GOT3 (cell line): ENCODE results near the gene MCFD2.

ENCODE experiments used
- DNase-seq: peaks from one replicate; lab custom pipeline; 2025; ENCODE audit warnings: mixed read lengths; lab: John Stamatoyannopoulos, UW

The MCFD2 gene

DNA sequence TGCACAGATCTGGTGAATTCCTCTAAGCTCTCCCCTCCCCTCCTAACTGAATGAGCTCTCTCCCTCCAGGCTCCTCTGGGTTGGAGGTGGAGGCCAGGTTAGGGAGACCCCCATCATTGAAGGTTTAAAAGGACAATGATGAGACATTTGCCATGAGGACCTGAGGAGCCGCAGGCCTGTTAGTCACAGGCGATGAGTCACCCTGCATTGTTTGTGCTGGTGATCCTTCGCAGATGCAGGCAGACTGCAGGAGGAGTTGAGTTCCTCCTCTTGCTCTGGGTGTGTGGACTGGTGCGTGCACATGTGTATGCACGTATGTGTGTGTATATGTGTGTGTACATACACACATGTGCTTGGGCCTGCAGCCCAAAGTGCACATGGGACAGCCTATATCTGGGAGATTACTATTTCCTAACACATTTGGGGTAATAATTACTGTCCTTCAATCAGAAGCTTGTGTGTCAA lies 42.0 kb downstream of the MCFD2 start:
- DNase-seq, result peak; percentile 56

DNA sequence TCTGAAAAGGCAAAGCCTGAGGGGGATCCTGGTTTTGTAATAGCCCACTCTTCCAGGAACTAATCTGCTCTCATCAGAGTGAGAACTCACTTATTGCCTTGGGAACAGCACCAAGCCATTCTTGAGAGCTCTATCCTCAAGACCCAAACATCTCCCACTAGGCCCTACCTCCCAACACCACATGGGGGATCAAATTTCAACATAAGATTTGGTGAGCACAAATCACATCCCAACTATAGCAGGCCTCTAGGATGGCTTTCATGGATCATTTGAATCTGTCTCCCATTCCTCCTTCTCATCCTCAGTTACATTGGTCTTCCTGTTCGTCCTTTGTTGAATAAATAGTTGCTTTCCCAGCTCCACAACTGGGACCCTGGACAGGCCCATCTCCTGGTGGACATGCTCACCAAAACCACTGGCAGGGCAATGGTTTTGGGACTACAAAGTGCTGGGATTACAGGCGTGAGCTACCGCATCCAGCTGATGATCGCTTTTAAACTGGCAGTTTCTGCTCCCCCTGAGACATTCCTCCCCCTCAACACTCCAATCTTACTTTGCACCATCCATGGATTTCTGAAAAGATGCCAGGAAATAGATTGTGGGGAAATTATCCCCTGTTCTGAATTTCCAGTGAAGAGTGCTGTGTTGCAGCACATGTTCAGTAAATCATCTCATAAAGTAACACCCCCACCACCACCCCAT lies 42.6 kb downstream of the MCFD2 start:
- DNase-seq, result no peak

DNA sequence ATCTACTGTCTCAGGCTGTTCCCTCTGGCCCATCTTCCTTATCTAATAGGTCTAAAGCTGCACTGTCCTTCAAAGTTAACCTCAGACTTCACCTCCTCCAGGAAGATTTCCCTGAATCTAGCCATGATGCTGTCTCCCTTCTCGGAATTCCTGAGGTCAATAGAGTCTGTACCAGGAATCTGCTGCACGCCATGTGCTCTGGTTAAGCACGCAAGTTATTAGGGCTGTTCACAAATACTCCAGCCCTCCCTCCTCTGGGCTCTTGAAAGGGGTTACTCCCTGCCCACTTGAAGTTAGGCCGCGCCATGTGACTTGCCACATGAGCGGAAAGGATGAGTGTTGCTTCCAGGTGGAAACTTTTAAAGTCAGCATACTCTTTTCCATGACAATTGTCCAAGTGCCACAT lies 43.6 kb downstream of the MCFD2 start:
- no peak for DNase-seq

DNA sequence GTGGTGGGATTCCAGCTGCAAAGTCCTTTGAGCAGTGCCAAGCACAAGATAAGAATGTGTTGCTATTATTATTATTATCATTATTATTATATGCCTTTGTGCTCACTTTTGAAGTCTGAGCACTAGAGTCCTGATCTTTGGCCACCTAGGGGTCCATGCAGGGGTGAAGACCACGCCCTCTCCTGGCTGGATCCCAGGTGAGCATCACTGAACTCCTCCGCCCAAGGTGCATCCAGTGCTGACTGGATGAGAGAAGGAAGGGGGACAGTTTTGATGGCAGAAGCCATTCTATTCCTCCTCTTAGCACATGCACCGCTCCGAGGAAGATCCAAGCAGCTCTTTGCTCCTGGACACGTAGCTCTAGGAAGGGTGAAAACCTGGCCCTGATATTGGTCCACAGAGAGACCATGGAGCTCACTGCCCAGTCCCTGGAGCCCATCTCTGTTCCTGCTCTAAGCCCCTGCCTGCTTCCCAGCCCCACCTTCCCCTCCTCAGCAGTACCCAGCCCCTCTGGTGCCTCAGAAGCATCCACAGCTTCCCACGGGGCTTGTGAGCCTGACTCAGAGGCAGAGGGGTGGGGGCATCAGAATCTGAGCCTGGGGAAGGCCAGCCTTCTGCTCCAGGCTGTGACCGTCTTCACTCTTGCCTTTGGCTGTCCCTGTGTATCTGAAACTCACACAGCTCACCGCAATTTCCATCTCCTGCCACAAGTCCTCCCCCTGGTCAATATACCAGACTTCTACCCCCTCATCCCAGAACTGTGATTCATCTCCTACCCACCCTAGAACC lies 45.4 kb downstream of the MCFD2 start:
- DNase-seq, result no peak

DNA sequence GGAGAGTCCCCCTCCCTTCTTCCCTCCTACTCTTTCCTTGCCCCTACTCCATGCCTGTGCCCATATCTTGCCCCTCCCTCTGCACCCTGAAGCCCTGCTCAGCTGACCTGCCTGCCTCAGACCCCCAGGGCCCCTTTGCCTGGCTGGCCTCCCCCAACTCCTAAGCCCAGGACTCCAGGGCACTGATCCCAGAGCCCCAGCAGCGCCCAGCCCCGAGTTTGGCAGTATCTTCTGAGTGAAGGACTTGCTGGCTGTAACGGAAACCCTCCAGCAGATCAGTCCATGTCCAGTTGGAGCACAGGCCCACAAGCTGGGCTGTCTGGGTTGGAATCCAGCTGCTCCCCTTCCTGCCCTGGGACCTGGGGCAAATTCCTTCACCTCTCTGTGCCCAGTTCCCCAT lies 46.0 kb downstream of the MCFD2 start:
- no peak for DNase-seq

DNA sequence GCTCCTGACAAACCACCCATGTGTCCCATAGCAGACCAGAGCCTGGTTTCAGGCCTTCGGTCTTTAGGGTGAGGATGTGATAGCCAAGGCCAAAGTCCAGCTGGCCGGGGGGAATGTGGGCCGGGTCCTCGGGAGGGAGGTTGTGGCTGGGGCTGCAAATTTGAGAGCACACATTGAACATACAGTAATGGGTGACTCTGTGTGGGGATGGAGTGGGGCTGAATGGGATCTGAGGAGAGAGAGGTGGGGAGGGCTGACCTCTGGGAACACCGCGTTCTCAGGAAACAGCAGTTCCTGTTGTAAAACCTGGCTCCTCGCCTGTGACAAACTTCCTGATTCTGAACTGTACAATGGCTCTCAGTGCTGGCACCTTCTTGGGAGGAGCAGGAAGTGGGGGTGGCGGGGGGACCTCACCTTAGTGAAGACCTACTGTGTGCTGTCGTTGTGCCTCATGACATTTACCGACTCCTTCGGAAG lies 48.8 kb downstream of the MCFD2 start:
- DNase-seq, result no peak

DNA sequence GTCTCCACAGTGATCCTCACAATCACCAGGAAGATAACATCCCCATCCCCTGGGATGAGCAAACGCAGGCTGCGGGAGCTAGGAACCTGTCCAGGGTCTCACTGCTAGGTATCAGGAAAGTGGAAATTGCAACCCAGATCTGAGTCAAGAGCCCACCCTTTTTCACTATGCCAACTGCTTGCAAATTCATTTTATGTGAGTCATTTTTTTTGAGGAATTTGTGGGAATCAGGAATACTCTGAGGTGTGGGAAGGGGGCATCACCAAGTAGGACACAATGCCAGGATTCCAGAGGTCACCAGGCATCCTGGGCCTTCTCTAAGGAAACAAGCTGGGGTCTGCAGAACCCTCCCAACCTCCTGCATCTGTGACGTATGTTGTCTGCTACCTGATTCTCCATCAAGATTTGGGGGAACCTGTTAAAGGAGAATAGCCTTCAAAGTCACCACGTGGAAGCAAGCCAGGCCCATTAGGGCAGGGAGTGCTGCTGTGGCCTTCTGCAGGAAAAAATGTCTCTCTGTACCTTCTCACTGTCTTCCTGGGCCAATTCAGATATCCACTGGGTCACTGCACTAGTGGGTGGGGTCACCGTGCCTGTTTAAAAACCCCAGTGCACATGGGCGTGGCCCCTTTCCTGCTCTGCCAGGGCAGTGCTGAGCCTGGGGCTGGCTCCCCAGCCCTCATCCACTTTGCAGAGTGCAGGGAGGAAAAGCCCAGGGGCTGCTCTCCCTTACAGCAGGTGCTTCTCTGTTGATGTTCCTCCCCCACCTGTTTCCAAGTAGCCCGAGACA lies 50.2 kb downstream of the MCFD2 start:
- no peak for DNase-seq

DNA sequence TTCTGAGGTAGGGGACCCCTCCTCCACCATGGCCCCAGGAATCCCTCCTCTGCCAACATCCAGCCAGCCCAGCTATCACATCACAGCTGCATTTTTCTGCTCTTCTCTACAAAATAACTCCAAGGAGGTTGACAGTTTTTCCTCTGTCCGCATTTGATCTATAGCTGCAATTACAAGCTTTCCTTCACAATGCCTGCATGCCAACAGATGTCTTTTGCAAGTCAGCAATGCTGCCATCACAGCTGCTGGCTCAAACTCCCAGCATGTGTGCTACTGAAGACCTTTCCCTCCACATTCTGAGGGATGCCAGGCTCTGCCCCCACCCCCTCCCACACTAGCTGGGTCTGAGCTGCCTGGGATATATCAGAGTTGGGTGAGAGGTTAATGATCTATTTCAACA lies 51.7 kb downstream of the MCFD2 start:
- DNase-seq, result no peak

DNA sequence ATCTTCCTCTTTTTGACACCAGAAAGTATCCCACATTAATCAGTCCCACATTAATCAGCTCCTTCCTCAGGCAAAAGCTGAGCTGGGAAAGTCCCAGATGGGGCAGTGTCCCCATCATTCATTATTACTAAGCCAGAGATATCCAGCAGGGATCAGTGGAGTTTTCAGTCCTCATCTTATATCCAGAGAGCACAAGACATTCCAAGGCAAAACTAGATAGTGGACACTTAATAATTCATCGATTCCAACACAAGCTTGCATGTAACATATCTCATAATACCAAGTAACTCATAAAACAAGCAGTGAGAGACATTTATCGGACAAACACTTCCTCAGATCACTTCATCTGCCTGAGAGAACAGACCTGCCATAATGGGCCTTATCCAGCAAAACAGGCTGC lies 53.1 kb downstream of the MCFD2 start:
- no peak for DNase-seq

DNA sequence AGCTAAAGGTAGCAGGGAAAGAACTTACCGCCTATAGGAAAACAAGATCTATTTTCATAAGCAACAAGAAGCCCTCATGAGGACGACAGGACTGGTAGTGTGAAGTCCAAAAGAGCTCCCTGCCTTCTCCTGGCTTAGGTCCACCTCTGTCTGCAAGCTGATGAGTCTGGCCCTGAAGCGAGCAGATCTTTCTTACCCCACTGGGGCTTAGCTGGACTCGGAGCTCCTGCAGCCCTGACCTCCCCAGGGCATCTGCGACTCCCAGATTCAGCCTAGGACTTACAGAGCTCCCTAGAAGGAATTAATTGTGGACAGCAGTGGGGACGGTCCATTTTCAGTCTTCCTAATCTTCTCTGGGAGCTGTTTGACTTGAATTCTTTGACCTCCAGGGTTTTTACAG lies 53.7 kb downstream of the MCFD2 start:
- DNase-seq, result no peak

DNA sequence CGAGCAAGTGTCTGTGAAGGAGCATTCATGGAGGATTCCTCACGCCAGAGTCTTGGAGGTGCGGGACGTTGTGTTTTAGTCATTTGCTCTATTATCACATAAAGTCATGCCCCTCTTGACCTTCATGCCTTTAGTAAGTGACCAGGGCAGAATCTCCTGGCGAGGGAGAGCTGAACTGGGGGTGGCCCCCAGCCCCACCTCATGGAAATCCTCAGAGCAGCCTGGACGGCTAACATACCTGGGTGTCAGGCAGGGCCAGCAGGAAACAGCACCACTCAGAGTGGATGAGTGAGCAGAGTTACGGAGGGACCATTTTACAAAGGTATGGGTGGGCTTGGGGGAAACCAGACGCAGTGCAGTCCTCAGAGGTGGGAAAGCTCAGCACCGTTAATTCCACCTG lies 56.1 kb downstream of the MCFD2 start:
- DNase-seq, result no peak

DNA sequence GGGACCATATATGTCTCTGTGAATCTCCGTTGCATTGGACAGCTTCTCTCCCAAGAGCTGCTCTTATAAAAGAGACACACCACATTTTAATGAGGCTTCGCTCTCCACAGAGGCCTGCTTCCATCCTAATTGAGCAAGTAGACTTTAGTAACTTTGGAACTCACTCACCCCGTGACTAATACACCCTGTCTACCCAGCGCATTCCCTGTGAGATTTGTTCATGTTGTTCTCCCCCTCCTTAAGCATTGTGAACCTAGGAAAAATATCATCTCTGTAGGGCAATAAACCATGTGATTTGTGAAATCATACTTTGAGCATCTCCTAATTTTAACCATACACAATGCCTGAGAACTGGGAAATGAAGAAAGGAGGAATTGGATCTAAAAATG lies 56.9 kb downstream of the MCFD2 start:
- no peak for DNase-seq

DNA sequence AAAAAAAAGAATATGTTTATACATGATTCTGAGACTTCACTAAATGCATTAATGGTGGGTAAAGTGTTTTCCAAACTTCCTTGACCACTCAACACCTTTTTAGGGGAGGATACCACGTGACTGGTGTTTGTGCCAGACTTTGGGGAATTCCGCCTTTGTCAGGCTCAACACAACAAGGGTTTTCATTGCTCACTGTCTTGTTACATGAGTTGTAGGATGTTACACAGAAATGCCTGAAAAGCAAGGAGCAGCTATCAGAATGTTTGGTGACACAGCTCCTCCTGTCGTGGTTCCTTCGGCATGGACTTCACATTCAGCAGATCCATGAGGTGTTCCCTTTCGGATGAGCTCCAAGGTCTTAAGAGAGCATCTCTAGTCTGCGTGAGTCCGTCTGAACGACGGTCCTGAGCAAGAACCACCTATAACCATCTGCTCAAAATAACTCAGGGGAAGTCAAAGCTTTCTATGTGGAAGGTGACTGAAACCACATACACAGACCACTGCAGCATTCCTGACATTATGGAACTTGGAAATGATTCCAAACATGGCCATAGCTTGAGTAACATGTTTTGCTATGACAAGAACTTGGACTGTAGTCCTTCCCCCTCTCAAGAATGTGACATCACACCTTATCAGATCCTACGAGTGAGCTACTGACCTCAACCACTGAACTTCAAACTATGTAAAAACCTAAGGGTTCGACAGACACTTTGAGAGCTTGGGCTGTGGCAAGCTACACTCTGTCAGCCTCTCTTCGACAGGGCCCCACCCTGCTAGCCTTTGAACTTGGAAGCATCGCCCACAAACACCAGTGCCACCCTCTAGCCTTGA lies 57.5 kb downstream of the MCFD2 start:
- no peak for DNase-seq

DNA sequence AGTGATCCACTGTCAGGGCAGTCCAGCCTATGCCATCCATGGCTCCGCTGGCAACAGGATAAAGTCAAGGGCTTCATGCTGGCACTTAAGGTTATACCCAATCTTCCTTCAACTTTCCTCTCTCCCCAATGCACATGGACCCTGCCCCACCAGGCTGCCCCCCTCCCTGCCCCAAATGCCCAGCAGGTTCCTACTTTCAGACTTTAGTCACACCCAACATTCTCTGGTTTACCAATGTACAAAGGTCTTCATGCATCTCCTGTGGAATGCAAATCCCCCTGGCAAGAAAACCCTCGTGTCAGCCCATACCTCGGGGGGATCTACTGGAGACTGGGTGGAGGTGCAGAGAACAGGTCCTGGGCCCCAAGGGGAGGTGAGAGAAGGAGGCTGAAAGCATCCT lies 59.3 kb downstream of the MCFD2 start:
- no peak for DNase-seq

DNA sequence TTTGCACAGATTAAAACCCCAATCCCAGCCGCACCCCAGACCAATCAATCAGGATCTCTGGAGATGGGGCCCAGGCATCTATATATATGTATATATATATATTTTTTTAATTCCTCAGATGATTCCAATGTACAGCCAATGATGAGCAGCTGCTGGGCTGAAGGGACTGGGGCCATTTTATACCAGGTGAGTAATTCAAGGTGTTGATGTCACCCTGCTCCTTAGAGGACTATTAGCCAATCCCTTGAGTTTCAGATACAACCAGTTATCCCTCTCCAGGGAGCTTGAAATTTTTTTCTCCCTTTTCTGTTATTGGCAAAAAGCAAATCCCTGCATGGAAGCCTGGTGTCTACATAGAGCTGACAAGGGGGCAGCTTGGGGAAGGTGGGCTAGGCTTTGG lies 59.8 kb downstream of the MCFD2 start:
- no peak for DNase-seq

DNA sequence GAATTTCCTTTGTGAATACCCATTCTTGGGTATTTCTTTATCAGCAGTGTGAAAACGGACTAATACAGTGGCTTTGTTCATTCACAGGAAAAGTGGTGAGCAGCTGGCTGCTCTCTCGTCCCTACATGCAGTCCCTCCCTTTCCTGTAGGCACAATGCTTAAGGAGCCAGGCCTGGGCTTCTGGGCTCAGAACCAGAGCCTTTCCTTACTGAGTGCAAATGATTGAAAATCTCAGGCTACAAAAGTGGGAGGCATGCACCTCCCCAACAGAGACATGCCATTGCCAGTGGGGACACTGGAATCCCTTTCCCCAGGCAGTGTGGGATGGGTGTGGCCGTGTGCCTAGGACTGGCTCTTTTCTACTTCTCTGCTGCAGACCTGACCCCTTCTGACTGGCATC lies 61.3 kb downstream of the MCFD2 start:
- no peak for DNase-seq

DNA sequence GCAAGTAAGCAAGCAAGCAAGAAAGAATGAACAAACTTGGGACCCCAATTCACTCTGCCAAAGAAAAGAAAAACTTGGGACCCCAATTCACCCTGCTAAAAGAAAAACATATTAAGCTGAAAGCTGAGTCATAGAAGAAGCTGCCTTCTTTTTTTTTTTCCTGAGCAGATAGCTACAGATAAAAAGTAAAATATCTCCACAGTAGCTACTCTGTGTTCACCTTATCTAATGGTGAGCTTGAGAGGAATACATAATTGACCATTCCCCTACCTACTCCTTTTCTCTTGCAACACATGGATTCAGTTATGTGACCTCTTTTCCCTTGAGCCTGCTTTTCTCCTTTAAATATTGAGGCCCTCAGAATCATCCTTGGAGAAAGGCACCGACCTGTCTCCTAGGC lies 63.0 kb downstream of the MCFD2 start:
- no peak for DNase-seq

DNA sequence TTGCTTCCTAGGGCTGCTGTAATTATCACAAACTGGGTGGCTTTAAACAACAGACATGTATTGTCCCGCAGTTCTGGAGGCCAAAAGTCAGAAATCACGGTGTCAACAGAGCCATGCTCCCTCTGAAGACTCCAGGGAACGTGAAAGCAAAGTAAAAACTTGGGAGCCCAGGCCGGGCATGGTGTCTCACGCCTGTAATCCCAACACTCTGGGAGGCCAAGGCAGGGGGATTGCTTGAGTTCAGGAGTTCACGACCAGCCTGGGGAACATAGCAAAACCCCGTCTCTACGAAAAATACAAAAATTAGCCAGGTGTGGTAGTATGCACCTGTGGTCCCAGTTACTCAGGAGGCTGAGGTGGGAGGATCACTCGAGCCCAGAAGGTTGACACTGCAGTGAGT lies 63.5 kb downstream of the MCFD2 start:
- no peak for DNase-seq
